PC-3 (cell line): Measurements from ENCODE around the gene APOC1.

ENCODE experiments used
- EZH2 ChIP-seq: fragments of 300-600 bp; sonication (generic); IDR thresholded peaks from one replicate; pipeline ENCODE4 v1.6.1; 2017; ENCODE audit warnings: antibody characterized with exemption, mild to moderate bottlenecking, low read length; ENCODE audit not compliant: unreplicated experiment
- TF ChIP-seq, protein P1 (sequence below): fragments of 300-600 bp; sonication (generic); conservative IDR thresholded peaks from 2 replicates; pipeline ENCODE4 v1.5.1; 2017; ENCODE audit warnings: antibody characterized with exemption, low read depth, mild to moderate bottlenecking, low read length

DNA sequence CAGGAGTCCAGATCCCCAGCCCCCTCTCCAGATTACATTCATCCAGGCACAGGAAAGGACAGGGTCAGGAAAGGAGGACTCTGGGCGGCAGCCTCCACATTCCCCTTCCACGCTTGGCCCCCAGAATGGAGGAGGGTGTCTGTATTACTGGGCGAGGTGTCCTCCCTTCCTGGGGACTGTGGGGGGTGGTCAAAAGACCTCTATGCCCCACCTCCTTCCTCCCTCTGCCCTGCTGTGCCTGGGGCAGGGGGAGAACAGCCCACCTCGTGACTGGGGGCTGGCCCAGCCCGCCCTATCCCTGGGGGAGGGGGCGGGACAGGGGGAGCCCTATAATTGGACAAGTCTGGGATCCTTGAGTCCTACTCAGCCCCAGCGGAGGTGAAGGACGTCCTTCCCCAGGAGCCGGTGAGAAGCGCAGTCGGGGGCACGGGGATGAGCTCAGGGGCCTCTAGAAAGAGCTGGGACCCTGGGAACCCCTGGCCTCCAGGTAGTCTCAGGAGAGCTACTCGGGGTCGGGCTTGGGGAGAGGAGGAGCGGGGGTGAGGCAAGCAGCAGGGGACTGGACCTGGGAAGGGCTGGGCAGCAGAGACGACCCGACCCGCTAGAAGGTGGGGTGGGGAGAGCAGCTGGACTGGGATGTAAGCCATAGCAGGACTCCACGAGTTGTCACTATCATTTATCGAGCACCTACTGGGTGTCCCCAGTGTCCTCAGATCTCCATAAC lies 8.8 kb upstream of the APOC1 start, which contains the start of gene APOE:
- TF ChIP-seq, protein P1, sequence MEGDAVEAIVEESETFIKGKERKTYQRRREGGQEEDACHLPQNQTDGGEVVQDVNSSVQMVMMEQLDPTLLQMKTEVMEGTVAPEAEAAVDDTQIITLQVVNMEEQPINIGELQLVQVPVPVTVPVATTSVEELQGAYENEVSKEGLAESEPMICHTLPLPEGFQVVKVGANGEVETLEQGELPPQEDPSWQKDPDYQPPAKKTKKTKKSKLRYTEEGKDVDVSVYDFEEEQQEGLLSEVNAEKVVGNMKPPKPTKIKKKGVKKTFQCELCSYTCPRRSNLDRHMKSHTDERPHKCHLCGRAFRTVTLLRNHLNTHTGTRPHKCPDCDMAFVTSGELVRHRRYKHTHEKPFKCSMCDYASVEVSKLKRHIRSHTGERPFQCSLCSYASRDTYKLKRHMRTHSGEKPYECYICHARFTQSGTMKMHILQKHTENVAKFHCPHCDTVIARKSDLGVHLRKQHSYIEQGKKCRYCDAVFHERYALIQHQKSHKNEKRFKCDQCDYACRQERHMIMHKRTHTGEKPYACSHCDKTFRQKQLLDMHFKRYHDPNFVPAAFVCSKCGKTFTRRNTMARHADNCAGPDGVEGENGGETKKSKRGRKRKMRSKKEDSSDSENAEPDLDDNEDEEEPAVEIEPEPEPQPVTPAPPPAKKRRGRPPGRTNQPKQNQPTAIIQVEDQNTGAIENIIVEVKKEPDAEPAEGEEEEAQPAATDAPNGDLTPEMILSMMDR: no peak
- no peak for TF ChIP-seq EZH2
